ENCODE data around the gene DLG2. TPM values are rescaled to one million over a fixed set of nuclear protein-coding genes. Genes with fewer than 3 reads are reported as not detected.

Gene DLG2
- total and polyA plus RNA-seq, 9 donors = 2.5 to 20.7 (median 12.0) TPM

GRCh38 chr11:83475760-83476159 lies 2151.4 kb downstream of the DLG2 start:
- Histone ChIP-seq H3K4me1 (ENCODE audit: insufficient read depth) (no peaks in the 10 kb centered on the region), H3K9me3 (no peaks in the 10 kb centered on the region), H3K4me3 (no peak overlapping the region), H3K27ac (no peak overlapping the region), H3K27me3 (no peaks in the 10 kb centered on the region), H3K36me3 (no peaks in the 10 kb centered on the region)
- no peak for DNase-seq
- WGBS, 3 donors = 85 to 91% (median 86%) methylated on average over 3 of the region's 3 CpGs
- intact Hi-C loops (cut with DNase I) = no loop called here
- no peak for TF ChIP-seq CTCF (IDR thresholded peaks at IDR 0.05)
- TF ChIP-seq POLR2A (IDR thresholded peaks at IDR 0.05) = no peak
- TF ChIP-seq EP300 (IDR thresholded peaks at IDR 0.05) = no peak

- intact Hi-C loops (cut with DNase I) = no loop called here
- Histone ChIP-seq H3K4me1 (ENCODE audit: insufficient read depth) (no peaks in the 10 kb centered on the region), H3K36me3 (no peaks in the 10 kb centered on the region), H3K27ac (no peak overlapping the region), H3K4me3 (no peak overlapping the region), H3K9me3 (no peaks in the 10 kb centered on the region), H3K27me3 (no peaks in the 10 kb centered on the region)
- TF ChIP-seq CTCF (IDR thresholded peaks at IDR 0.05) = no peak
- TF ChIP-seq POLR2A (IDR thresholded peaks at IDR 0.05) = no peak
- TF ChIP-seq EP300 (IDR thresholded peaks at IDR 0.05) = no peak
- 85 to 91% (median 88%) methylated on average over 3 of the region's 3 CpGs for WGBS, 3 donors
- DNase-seq = no peak
These were observed 2153.4 kb downstream of the DLG2 start for GRCh38 chr11:83473743-83474142.

GRCh38 chr11:83472806-83473205 lies 2154.3 kb downstream of the DLG2 start:
- TF ChIP-seq CTCF (IDR thresholded peaks at IDR 0.05) (no peak), POLR2A (IDR thresholded peaks at IDR 0.05) (no peak), EP300 (IDR thresholded peaks at IDR 0.05) (no peak)
- Histone ChIP-seq H3K36me3 (no peaks in the 10 kb centered on the region), H3K27me3 (no peaks in the 10 kb centered on the region), H3K4me3 (no peak overlapping the region), H3K4me1 (ENCODE audit: insufficient read depth) (no peaks in the 10 kb centered on the region), H3K27ac (no peak overlapping the region), H3K9me3 (no peaks in the 10 kb centered on the region)
- intact Hi-C loops (cut with DNase I) = no loop called here
- DNase-seq = no peak

GRCh38 chr11:83471831-83472727 lies 2155.1 kb downstream of the DLG2 start:
- Histone ChIP-seq H3K4me3 (no peak overlapping the region), H3K27ac (no peak overlapping the region), H3K9me3 (no peaks in the 10 kb centered on the region), H3K4me1 (ENCODE audit: insufficient read depth) (no peaks in the 10 kb centered on the region), H3K36me3 (no peaks in the 10 kb centered on the region), H3K27me3 (no peaks in the 10 kb centered on the region)
- DNase-seq = no peak
- 61 to 76% (median 73%) methylated on average over 5 of the region's 5 CpGs for WGBS, 3 donors
- intact Hi-C loops (cut with DNase I) = no loop called here
- no peak for TF ChIP-seq POLR2A (IDR thresholded peaks at IDR 0.05)
- TF ChIP-seq EP300 (IDR thresholded peaks at IDR 0.05) = no peak
- TF ChIP-seq CTCF (IDR thresholded peaks at IDR 0.05) = no peak

Measured in ovary (tissue), 9 donors.